ENCODE results near the gene RECK.

Gene RECK

DNA sequence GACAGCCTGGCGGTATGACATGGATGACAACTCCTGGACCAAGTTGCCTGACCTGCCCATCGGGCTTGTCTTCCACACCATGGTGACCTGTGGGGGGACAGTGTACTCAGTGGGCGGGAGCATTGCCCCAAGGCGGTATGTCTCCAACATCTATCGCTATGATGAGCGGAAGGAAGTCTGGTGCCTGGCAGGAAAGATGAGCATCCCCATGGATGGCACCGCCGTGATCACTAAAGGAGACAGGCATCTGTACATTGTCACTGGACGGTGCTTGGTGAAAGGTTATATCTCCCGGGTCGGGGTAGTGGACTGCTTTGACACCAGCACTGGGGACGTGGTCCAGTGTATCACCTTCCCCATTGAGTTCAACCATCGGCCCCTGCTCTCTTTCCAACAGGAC, 133.8 kb downstream of the RECK start:
- peaks cover 6% of the 10 kb centered on the region for H3K4me1 ChIP-seq (ENCODE audit: control insufficient read depth, low read length)

DNA sequence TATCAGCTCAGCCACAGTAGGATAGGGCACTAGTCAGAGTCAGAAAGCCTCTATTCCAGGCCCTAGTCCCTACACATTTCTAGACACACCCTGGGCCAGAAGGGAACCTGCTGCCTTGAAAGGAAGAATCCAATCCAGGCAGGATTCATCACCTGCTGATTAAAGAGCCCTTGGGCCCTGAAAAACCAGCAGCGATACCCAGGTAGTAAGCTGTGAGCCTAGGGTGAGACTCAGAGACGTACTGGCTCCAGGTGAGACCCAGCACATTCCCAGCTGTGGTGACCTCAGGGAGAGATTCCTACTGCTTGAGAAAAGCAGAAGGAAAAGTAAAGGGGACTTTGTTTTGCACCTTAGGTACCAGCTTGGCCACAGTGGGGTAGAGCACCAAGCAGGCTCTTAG, 137.1 kb downstream of the RECK start:
- Histone ChIP-seq H3K4me2 (ENCODE audit: low read length) (no peak overlapping the region), H3K9me3 (ENCODE audit: control insufficient read depth, insufficient read depth, low read length) (no peaks in the 10 kb centered on the region), H3K4me3 (ENCODE audit: low read length) (no peak overlapping the region), H3F3A (ENCODE audit: control insufficient read depth, insufficient read depth) (no peaks in the 10 kb centered on the region), H3K79me2 (ENCODE audit: control insufficient read depth, low read length) (no peaks in the 10 kb centered on the region), H3K9me2 (replicated peaks; ENCODE audit: control insufficient read depth, low read length) (no peaks in the 10 kb centered on the region), H3K27ac (ENCODE audit: low read depth, low read length) (no peak overlapping the region), H3K4me1 (ENCODE audit: control insufficient read depth, low read length) (no peaks in the 10 kb centered on the region), H3K36me3 (ENCODE audit: control insufficient read depth, low read length) (no peaks in the 10 kb centered on the region), H3K27me3 (ENCODE audit: control insufficient read depth, low read length) (peaks cover 7% of the 10 kb centered on the region), H4K20me1 (ENCODE audit: control insufficient read depth, insufficient read depth, low read depth, low read length) (no peaks in the 10 kb centered on the region)
- TF ChIP-seq, protein P1, sequence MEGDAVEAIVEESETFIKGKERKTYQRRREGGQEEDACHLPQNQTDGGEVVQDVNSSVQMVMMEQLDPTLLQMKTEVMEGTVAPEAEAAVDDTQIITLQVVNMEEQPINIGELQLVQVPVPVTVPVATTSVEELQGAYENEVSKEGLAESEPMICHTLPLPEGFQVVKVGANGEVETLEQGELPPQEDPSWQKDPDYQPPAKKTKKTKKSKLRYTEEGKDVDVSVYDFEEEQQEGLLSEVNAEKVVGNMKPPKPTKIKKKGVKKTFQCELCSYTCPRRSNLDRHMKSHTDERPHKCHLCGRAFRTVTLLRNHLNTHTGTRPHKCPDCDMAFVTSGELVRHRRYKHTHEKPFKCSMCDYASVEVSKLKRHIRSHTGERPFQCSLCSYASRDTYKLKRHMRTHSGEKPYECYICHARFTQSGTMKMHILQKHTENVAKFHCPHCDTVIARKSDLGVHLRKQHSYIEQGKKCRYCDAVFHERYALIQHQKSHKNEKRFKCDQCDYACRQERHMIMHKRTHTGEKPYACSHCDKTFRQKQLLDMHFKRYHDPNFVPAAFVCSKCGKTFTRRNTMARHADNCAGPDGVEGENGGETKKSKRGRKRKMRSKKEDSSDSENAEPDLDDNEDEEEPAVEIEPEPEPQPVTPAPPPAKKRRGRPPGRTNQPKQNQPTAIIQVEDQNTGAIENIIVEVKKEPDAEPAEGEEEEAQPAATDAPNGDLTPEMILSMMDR (IDR thresholded peaks at IDR 0.05; ENCODE audit: low read depth, low read length, poor library complexity, severe bottlenecking): no peak
- no peak for TF ChIP-seq EZH2phosphoT487 (IDR thresholded peaks at IDR 0.05; ENCODE audit: borderline replicate concordance, low read length)

More for the DNA sequence above, 133.8 kb downstream of the RECK start:
- Histone ChIP-seq H3K36me3 (ENCODE audit: control insufficient read depth, low read length) (no peaks in the 10 kb centered on the region), H3K4me2 (ENCODE audit: low read length) (no peak overlapping the region), H3K27me3 (ENCODE audit: control insufficient read depth, low read length) (peaks cover 10% of the 10 kb centered on the region), H3F3A (ENCODE audit: control insufficient read depth, insufficient read depth) (no peaks in the 10 kb centered on the region), H3K4me3 (ENCODE audit: low read length) (no peak overlapping the region), H3K9me2 (replicated peaks; ENCODE audit: control insufficient read depth, low read length) (no peaks in the 10 kb centered on the region), H3K79me2 (ENCODE audit: control insufficient read depth, low read length) (no peaks in the 10 kb centered on the region), H4K20me1 (ENCODE audit: control insufficient read depth, insufficient read depth, low read depth, low read length) (no peaks in the 10 kb centered on the region), H3K9me3 (ENCODE audit: control insufficient read depth, insufficient read depth, low read length) (no peaks in the 10 kb centered on the region), H3K27ac (ENCODE audit: low read depth, low read length) (no peak overlapping the region)
- TF ChIP-seq, protein P1 (IDR thresholded peaks at IDR 0.05; ENCODE audit: low read depth, low read length, poor library complexity, severe bottlenecking): no peak
- no peak for TF ChIP-seq EZH2phosphoT487 (IDR thresholded peaks at IDR 0.05; ENCODE audit: borderline replicate concordance, low read length)

Data from DOHH2 (cell line).